ENCODE measurements around the gene SYNE1. TPM values are rescaled to one million over a fixed set of nuclear protein-coding genes. Genes with fewer than 3 reads are reported as not detected.

SYNE1 gene
- total RNA-seq, 1 experiment from 2014 or later: 3.0 TPM

DNA sequence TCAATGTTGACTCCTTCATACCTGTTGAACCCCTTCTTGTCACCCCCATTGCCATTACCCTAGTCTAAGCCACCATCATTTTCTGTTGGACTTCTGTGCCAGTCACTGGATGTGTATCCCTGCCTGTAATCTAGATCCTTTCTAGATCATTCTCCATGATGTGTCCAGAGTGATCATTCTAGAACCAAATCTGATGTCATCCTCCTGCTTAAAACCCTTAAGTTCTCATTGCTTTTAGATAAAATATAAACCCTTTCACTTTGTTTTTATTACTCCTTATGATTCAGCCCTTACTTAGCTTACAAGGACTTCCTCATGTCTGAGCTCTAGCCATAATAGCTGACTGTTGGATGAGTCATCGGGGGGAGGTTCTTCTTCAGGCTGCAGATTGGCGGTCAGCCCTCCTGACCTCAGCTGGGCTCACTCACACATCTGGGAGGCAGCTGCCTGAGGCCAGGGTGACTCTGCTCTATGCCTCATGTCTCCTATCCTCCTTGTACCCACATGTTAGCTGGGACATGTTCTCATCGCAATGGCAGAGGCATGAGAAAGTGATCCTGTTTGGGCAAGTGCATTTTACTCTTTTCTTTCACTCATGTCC is 542.1 kb downstream of the SYNE1 start:
- H3K4me1 Mint-ChIP-seq: peaks cover 17 to 19% of the 10 kb centered on the region in 2 experiments
- Histone ChIP-seq H2BK15ac (ENCODE audit: low read depth, low read length) (no peak overlapping the region), H4K5ac (ENCODE audit: insufficient read length, low read depth, low read length) (no peak overlapping the region), H3K23ac (ENCODE audit: insufficient read length, low read depth, low read length) (no peak overlapping the region), H2BK5ac (ENCODE audit: insufficient read length, low read length) (no peak overlapping the region), H4K8ac (replicated peaks; ENCODE audit: insufficient read length, low read depth, low read length) (no peak overlapping the region), H2BK12ac (ENCODE audit: insufficient read length, low read depth, low read length) (no peak overlapping the region), H4K91ac (ENCODE audit: insufficient read length, low read depth, low read length) (no peak overlapping the region), H3K79me1 (ENCODE audit: insufficient read depth, low read depth, low read length, poor library complexity, severe bottlenecking) (no peaks in the 10 kb centered on the region), H3K9me3 (ENCODE audit: control insufficient read depth, low read depth, low read length) (no peaks in the 10 kb centered on the region), H2AFZ (ENCODE audit: low read length) (no peak overlapping the region), H3K27me3 (ENCODE audit: insufficient read depth, low read length) (no peaks in the 10 kb centered on the region), H3K27ac (ENCODE audit: insufficient read length, low read depth, low read length) (no peak overlapping the region), H4K20me1 (ENCODE audit: control insufficient read depth, insufficient read depth, insufficient read length) (no peaks in the 10 kb centered on the region), H3K23me2 (ENCODE audit: insufficient read length, low read depth, low read length, poor library complexity, severe bottlenecking) (no peaks in the 10 kb centered on the region), H3K4ac (ENCODE audit: low read depth, low read length) (no peak overlapping the region), H3T11ph (ENCODE audit: low read length) (no peak overlapping the region), H2BK20ac (ENCODE audit: low read depth, low read length, poor library complexity, severe bottlenecking) (no peak overlapping the region), H3K4me1 (ENCODE audit: insufficient read depth, low read length) (no peaks in the 10 kb centered on the region), H2AK5ac (ENCODE audit: insufficient read length, low read length) (no peak overlapping the region), H3K4me2 (ENCODE audit: insufficient read depth, insufficient read length, low read length) (no peak overlapping the region), H2BK120ac (ENCODE audit: low read depth, low read length, poor library complexity, severe bottlenecking) (no peak overlapping the region), H3K56ac (ENCODE audit: insufficient read length, low read depth, low read length) (no peak overlapping the region), H3K79me2 (ENCODE audit: insufficient read depth, low read length) (no peaks in the 10 kb centered on the region), H3K18ac (ENCODE audit: insufficient read length, low read depth, low read length) (no peak overlapping the region), H3K14ac (ENCODE audit: insufficient read depth, low read length) (no peak overlapping the region), H3K9ac (ENCODE audit: extremely low read depth, insufficient read length, low read length) (no peak overlapping the region)
- no peak overlapping the region for H3K4me3 Mint-ChIP-seq
- H3K36me3 Mint-ChIP-seq (ENCODE audit: insufficient read depth in 1 of 3, low read depth in 3 of 3): no peaks in the 10 kb centered on the region
- WGBS (ENCODE audit: extremely low coverage, insufficient read length, low lambda C conversion rate): no CpG with 5 or more reads among the region's 3 CpGs
- H3K27me3 Mint-ChIP-seq (ENCODE audit: low read depth): no peaks in the 10 kb centered on the region; the same call in 1 of the 2 replicates
- no peak overlapping the region for H3K27ac Mint-ChIP-seq
- TF ChIP-seq, protein P1, sequence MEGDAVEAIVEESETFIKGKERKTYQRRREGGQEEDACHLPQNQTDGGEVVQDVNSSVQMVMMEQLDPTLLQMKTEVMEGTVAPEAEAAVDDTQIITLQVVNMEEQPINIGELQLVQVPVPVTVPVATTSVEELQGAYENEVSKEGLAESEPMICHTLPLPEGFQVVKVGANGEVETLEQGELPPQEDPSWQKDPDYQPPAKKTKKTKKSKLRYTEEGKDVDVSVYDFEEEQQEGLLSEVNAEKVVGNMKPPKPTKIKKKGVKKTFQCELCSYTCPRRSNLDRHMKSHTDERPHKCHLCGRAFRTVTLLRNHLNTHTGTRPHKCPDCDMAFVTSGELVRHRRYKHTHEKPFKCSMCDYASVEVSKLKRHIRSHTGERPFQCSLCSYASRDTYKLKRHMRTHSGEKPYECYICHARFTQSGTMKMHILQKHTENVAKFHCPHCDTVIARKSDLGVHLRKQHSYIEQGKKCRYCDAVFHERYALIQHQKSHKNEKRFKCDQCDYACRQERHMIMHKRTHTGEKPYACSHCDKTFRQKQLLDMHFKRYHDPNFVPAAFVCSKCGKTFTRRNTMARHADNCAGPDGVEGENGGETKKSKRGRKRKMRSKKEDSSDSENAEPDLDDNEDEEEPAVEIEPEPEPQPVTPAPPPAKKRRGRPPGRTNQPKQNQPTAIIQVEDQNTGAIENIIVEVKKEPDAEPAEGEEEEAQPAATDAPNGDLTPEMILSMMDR (conservative IDR thresholded peaks at IDR 0.05): no peak
- no peaks in the 10 kb centered on the region for H3K9me3 Mint-ChIP-seq
- peak; percentile 45 for DNase-seq
